RCC 7860 (cell line): ENCODE data around the gene GOLGA1.
"Not testable (repeated sequence)": the region's sequence is repeated elsewhere in the genome, so short reads cannot be mapped to it uniquely, and the experiment has no call there.

Experiments
- DNase-seq: peaks from one replicate; pipeline ENCODE4 v3.0.0-alpha.2; 2015; ENCODE audit warnings: low spot score
- FAIRE-seq: peaks from 2 replicates; lab custom pipeline; 2012; peaks lifted over from hg19 to GRCh38; lab: Jason Lieb, UNC

GOLGA1 gene

DNA sequence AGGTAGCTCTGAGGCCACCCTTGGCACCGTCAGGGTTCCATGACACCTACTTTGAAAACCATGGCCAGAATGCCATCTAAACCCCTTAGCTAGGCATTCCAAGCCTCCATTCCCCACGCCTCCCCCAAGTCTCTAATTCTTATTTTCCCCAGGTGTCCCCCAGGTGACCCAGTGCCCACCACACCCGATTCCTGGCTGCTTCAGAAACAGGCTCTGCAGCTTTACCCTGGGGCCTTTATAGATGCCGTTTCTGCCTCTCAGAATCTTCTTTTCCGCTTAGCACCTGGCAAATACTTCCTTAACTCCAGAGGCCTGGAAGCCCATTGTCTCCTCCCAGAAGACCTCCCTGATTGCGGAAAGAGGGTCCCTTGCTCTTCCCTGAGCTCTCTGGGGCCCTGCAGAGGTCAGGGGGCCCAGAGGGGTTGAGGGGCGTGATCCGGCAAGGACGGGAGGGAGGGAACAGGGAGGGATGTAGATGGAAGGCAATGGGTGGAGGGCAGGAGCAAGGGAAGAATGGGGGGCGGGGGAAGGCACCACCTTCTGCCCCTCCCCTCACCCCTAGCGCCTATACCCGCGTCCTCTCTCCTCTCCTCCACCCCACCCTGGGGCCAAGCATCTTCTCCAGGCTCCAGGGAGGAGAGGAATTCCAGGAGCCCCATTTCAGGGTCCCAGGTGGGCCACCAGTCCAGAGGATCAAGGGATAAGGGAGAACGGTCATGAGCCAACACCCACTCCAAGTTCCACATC is 99.6 kb downstream of the GOLGA1 start:
- no peak for FAIRE-seq
- no peak for DNase-seq

DNA sequence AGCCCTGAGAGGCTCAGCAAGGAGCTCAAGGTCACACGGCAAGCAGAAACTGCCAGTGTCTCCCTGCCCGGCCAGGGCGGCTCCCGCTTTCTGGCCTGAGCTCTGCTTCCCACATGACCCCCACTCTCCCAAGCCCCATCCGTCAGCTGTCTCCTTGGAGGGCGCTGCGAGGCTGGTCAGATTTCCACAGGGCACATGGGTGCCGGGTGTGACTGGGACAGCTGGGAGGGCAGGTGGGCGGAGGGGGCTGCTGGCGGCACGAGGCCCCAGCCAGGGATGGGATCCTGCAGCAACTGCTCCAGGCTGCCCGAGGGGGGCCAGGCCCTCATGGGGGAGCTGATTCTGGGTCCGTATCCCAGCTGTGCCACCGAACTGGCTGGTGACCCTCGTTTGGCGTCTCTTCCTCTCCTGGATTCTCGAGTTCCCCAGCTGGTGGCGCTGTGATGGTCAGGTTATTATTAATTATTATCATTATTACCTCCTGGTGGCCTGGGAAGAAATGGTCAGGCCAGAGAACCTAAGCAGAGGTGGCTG is 100.5 kb downstream of the GOLGA1 start:
- FAIRE-seq, result no peak
- DNase-seq, result no peak

DNA sequence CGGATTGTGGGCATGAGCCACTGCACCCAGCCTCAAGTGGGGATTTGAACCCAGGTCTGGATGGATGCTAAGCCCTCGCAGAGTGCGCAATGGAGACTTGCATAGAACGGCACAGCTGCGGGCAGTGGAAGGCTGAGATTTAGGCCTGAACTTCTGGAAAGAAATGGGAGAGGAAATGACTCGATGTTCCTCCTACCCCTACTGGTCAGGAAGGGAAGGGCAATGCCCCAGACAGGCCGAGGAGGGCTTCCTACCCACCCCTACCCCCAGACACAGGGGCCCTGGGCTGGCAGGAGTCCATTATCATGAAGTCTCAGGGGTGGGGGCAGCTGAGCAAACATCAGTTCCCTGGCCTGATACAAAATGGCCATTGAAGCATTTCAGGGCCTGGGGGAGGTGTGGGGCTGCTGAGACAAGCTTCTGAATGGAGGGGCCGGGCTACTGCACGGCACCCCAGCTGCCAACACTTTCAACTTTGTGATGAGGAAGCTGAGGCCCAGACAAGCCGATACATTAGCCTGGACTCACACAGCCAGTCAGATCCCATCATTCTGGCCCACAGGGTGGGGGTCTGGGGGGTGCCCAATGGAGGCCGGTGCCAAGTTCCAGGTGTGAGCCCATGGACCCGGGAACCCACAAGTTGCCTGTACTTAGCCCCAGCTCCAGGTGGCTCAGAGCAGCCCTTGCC is 101.1 kb downstream of the GOLGA1 start:
- FAIRE-seq, result no peak

DNA sequence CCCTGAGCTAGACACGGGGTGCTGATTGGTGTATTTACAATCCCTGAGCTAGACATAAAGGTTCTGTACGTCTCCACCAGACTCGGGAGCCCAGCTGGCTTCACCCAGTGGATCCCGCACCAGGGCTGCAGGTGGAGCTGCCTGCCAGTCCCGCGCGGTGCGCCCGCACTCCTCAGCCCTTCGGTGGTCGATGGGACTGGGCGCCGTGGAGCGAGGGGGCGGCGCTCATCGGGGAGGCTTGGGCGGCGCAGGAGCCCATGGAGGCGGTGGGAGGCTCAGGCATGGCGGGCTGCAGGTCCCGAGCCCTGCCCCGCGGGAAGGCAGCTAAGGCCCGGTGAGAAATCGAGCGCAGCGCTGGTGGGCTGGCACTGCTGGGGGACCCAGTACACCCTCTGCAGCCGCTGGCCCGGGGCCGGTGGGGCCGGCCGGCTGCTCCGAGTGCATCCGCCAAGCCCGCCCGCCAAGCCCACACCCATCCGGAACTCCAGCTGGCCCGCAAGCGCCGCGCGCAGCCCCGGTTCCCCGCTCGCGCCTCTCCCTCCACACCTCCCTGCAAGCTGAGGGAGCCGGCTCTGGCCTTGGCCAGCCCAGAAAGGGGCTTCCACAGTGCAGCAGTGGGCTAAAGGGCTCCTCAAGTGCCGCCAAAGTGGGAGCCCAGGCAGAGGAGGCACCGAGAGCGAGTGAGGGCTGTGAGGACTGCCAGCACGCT is 102.2 kb downstream of the GOLGA1 start:
- not testable (repeated sequence) for FAIRE-seq, DNase-seq

More for the DNA sequence above, 101.1 kb downstream of the GOLGA1 start:
- no peak for DNase-seq

DNA sequence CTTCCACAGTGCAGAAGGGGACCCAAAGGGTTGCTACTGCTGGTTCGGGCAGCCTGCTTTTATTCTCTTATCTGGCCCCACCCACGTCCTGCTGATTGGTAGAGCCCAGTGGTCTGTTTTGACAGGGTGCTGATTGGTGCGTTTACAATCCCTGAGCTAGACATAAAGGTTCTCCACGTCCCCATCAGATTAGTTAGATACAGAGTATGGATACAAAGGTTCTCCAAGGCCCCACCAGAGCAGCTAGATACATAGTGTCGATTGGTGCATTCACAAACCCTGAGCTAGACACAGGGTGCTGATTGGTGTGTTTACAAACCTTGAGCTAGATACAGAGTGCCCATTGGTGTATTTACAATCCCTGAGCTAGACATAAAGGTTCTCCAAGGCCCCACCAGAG is 102.8 kb downstream of the GOLGA1 start:
- not testable (repeated sequence) for DNase-seq, FAIRE-seq

DNA sequence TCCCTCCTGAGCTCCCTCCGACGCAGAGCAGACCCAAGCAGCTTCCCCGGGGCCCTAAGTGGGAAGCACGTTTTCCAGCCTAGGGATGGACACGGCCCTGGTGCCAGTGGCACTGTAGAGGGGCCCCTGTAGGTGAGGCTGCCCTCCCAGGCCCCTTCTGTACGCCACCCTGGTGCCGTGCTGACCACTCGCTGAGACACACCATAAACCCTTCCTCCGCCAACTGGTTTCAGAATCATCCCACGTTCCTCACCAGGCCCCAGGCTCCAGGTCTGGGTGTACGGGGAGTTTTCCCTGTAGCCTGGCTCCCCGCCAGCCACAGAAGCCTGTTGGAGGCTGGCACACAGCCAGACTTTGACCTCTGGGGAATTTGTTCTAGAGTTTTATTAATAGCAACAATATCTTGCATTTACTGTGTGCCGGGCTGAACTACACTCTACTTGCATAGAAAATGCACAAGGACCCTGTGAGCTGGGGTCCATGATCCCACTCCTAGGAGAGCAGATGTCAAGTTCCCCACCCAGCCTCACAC is 105.8 kb downstream of the GOLGA1 start:
- FAIRE-seq (peak; percentile 71), DNase-seq (peak; percentile 69)

DNA sequence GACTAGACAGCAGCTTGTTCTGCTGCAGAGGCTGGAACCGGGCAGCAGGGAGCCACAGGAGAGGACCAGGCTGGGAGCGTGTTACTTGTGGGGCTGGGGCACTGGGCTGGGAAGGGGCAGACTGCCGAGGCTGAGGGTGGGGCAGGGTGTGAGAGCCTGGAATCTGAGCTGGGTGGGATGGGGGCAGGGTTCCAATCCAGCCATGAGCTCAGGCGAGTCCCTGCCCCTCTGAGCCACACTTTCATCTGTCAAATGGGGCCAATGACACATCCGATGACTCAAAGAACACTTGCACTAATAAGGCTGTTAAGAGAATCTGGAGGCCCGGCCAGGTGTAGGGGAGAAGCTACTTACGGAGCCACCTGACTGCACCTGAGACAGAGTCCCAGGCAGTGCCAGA is 106.3 kb downstream of the GOLGA1 start:
- DNase-seq (peak; percentile 87), FAIRE-seq (peak; percentile 80)

DNA sequence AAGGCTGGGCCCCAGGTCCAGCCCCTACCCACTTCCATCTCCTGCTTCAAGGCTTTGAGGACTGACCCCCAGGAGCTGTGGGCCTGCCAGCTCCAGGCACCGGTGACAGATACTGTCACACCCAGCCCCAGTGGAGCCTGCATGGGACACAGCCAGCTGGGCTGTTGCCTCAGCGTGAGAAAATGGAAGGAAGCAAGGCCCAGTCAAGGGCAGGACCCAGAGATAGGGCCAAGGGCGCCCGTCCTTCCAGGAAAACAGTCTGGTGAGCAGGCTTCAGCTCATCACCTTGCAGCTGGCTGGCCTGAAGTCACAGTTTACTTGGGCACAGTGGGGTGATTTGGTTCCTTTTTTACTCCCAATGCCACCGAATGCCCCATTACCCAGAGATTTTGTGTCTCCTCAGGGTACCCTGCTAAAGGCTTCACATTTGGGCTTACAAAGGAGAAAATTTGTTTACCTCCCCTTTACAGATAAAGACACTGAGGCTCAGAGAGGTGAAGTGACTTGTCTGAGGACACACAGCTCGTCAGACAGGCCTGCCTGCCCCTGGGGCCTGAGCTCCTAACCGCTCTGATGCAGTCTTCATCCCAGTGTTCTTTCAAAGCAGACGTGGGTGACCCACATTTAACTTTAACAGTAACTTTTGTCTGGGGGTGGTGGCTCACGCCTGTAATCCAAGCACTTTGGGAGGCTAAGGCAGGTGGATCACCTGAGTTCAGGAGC is 109.1 kb downstream of the GOLGA1 start:
- FAIRE-seq (no peak), DNase-seq (no peak)

DNA sequence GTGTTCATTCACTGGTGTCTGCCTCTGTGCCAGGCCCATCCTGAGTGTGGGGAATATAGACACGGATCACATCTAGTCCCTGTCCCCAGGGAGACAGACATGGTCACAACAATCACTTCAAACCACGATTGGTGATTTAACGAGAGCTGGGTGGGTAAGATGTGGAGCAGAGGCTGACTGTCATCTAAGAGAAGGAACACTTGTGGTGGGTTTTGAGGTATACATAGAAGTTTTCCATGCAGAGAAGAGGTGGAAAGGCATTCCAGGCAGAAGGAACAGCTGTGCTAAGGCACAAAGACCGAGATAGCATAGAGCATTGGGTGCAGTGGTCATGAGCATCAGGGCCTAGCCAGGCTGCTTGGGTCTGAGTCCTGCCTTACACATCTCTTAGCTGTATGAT is 110.3 kb downstream of the GOLGA1 start:
- FAIRE-seq (no peak), DNase-seq (no peak)

DNA sequence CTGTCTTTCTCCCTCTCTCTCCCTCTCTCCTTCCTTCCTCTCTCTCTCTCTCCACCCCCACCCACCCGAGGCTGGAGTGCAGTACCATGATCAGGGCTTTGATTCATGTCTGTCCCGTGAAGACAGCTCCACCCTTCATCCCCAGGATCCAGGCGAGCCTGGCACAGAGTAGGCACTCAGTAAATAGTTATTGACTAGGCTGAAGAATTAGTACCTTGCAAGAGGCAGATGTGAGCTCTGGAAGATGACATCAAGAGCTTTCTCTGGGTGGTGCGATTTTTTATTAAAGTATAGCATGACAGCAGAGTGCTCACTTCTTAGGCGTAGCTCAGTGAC is 111.6 kb downstream of the GOLGA1 start:
- FAIRE-seq, result no peak
- no peak for DNase-seq

DNA sequence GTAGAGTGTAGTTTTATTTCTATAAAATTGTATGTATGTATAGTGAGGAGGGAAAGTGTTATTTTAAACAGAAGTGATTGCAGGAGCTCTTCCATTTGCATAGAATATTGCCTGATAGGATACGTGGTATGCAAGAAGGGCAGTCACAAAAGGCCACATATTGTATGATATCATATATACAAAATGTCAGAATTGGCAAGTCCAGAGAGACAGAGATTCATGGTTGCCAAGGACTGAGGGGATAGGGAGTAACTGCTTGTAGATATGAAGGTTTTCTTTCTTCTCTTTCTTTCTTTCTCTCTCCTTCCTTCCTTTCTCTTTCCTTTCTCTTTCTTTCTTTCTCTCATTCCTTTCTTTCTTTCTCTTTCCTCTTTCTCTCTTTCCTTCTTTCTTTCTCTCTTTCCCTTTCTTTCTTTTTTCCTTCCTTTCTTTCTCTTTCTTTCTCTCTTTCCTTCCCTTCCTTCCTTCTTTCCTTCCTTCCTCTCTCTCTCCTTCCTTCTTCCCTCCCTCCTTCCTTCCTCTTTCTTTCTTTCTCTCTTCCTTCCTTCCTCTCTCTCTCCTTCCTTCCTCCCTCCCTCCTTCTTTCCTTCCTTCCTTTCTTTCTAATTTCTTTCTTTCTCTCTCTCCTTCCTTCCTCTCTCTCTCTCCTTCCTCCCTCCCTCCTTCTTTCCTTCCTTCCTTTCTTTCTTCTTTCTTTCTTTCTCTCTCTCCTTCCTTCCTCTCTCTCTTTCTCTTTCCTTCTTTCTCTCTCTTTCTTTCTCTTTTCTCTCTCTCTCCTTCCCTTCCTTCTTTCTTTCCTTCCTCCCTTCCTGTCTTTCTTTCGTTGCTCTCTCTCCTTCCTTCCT is 112.2 kb downstream of the GOLGA1 start:
- no peak for DNase-seq
- FAIRE-seq, result no peak
